Kidney tubule cell (primary cell): ENCODE data around the gene CDH19.
"Not testable (repeated sequence)": the region's sequence is repeated elsewhere in the genome, so short reads cannot be mapped to it uniquely, and the experiment has no call there.

ENCODE experiments used
- DNase-seq: peaks from one replicate; pipeline ENCODE4 v3.0.0-alpha.2; 2018; ENCODE audit warnings: low spot score

CDH19 gene

DNA sequence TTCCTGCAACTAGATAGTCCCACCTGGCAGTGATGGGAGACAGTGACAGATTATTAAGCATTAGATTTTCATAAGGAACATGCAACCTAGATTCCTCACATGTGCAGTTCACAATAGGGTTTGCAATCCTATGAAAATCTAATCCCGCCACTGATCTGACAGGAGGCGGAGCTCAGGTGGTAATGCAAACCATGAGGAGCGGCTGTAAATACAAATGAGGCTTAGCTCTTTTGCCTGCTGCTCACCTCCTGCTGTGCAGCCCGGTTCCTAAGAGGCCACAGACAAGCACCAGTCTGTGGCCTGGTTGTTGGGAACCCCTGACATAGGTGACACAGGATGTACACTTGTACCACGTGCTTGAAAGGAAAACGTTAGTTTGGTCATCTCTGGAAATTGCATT, 41.6 kb downstream of the CDH19 start:
- no peak for DNase-seq

DNA sequence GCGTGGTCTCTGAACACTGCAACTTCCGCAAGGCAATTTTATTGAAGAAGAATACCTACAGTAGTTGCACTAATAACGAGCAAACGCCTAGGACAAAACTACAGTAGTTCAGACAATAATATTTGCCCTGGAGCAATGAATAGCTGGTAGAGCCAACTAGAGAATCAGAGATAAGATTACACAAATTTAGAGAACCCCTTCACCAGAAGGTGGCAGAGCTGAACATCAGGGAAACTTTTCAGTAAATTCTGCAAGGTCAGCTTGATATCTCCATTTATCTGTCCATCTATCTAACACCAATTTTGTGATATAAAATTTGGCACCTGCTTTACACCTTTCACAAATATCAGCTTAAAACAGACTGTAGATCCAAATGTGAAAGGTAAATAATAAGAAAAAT, 43.8 kb downstream of the CDH19 start:
- peak; percentile 17 for DNase-seq

DNA sequence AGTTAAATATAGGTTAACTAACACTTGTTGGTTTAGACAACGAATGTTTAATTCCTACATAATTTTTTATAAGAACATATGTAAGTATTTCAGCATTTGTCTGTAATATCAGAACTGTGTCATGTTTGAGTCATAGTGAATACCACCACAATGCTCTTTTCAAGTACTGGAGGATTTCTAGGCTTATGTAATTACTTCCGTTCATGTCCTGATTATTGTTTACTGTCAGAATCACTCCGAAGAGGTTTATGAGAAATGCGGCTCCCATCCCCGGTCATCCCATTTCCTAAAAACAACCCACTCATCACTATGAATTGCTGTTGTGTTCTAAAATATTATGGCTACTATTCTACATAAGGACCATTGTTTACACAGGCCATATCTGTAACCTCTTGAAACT, 45.1 kb downstream of the CDH19 start:
- no peak for DNase-seq

DNA sequence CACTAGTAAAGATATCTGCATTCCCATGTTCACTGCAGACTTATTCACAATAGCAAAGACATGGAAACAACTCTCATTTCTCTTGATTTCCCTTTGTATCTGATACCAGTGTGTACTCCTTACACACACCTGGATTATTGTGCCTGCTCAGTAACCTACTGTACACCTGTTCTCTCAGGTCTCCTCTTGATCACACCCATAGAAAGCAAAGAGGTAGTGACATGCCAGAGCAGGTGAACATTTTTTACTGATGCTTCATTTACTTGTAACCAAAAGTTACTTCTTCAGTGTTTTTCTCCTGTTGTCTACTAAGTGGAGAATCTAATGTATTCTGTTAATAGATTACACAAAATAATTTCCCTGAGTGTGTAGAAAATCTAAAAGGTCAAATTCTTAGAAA, 46.8 kb downstream of the CDH19 start:
- DNase-seq: no peak

DNA sequence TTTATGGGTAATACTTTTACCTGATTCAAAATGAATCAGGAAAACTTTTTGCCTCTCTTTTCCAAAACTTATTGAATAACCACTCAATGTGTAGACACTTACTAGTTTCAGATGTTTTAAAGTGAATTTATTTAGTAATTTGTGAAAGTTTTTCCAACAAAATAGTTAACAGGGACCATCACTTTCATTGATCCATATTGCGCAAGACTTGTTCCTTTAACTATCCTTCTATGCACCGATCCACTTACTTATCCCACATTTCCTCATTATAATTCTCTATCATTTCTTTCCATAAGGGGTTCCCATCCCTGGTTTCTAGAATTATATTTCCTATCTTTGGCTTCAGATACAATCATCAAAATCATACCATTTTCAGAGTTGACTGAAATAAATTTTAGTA, 48.3 kb downstream of the CDH19 start:
- DNase-seq: no peak

DNA sequence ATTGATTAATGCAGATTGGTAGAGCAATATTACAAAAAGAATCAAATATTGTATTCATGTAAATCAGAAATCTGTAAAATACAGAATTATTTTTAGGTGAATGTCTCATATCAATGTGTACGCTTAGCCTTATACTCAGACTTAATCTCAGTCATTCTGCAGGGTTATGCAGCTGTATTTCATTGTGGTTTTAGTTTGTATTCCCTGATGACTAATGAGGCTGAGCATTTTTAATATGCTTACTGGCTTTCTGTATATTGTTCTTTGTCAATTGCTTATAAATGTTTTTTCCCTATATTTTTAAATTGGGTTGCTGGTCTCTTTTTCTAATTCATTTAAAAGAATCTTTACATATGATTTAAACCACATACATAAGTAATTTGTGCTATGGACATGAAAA, 50.1 kb downstream of the CDH19 start:
- no peak for DNase-seq

DNA sequence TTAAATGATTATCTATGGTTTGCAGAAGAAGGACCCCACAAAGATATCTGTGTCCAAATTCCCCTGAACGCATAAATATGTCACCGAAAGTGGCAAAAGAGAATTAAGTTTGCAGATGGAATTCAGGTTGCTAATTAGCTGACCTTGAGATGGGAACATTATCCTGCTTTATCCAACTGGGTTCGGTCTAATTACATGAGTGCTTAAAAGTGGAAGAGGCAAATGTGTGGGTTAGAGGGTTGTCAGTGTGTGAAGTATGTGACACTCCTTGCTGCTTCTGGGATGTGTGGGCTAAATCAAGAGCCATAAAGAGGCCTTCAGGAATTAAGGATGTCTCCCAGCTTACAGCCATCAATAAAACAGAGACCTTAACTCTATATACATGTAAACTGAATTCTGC, 53.5 kb downstream of the CDH19 start:
- no peak for DNase-seq

DNA sequence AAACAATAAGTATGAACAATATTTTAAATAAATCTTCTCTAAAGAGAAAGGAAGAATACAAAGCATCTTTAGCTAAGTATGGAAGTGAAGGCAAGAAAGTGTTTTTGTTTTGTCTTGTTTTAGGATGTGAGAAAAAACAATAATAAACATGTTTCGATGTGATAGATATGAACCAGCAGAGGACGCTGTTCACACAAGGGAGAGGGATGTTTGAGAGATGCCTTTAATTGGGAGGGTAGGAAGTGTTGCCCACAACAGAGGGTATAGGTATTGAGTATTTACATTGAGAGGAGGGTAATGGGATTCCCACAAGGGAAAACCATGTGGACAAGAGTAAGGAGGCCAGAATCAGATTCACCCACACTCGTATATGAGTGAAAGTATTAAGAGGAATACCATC, 55.1 kb downstream of the CDH19 start:
- DNase-seq: no peak

DNA sequence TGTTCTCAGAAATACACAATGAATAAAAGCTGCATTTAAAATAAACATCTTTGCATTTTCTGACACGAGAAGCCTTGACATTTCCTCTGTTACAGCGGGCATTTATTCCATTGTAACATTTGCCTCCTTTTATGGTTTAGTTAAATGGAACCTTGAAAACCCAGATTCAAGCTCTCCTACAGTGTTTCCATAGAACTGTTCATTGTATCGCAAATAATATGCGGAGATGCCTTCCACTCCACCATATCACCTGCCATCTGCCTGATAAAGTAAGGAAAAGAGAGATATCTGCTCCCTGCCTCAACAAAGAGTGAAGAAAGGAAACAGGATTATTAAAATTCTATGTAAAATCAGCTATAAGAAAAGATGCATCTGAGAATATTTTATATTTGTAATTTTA, 69.8 kb downstream of the CDH19 start:
- DNase-seq: no peak

DNA sequence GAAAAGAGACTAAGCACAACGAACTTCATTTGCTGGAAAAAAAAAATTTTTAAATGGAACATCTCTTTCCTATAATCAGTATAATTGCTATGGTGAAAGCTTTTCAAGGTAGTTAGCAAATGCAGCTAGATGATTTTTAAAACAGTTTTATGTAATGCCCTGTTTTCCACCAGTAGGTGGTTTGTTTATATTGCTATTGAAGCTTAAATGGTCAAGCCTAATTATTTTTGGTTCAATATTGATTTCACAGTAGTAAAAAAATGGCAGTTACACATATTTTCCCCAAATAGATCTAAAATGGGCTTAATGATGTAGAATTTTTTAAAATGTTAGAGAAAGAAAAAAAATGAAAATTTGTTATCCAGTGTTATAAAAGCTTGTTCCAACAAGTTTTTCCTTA, 70.2 kb downstream of the CDH19 start:
- DNase-seq: no peak

DNA sequence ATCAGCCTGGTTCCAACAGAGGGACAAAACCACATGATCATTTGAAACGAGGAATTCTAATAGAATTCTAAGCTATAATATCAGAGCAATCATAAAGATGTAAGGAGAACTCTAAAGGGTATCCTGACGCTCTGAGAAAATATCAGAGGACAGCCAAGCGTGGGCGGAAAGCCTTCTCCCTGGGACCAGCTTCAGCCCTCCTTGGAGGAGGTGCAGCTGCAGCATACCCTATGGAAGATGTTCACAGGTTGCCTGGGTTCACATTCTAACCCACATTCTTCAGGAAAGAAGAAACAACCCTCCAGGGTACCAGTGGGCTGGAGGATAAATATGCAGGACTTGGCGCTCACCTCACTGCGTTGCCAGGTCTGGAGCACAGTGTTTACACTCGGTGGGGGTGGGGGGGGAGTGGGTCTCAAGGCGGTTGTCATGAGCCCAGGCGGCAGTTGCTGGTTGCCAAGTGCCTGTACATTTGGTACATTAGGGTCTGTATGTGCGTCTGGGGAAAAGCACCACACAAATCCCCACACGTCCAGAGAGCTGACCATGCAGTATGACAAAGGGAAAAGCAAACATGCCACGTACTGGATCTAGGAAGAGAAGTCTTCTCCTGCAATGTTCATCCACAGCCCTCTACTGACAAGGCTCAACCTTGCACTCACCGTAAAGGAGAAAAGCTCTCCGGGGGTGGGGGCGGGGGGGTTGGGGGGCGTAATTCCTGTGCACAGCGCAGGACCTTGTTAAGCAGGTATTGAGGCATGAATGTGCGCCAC, 80.5 kb downstream of the CDH19 start:
- no peak for DNase-seq

DNA sequence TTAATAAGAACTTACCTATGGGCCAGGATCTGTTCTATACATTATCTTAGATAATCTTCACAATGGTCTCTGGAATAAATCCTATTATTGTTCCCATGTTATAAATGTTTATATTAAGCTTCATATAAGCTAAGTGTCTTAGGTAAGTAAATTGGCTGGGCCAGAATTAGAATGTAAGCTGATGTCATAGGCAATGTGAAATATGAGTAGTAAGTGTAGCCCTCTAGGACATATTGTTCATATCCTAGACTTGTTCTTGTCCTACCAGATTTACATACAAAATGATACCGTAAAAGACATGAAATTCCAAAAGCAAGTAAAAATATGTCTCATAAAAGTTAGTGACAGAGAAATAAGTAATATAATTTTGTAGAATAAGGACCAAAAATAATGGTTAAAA, 89.9 kb downstream of the CDH19 start:
- DNase-seq: no peak

DNA sequence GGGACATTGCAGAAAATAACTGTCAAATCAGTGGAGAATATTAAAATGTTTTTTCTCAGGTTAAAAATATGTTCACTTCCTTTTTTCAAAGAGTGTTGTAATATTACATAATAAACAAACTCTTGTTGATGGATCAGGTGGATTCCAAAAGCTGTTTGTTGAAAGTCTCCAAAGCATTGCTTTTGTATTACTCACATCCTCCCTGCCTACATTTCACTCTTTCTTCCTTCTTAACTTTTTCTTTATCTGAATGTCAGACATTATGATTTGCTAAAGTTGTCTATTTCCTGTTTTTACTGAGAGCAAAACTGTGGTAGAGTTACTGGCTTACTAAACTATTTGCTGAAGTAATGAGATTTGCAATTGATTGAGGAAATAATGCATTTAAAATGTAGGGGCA, 92.1 kb downstream of the CDH19 start:
- peak; percentile 79 for DNase-seq

DNA sequence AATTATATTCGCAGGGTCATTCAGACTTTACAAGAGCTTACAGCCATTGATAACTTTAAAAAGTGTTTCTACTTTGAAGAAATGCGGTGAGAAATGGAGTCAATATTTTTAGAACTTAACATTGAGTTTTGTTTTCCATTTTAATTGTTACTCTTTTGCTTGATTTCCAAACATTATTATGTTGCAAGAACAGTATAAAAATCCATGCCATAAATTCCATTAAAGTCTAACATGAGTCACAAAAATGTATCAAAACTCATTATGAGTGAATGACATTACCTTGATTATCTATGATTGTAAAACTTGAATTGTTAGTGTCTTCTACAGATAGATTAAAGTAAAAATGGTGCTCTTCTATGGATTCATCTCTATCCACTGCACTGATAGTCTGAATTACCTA, 92.6 kb downstream of the CDH19 start:
- no peak for DNase-seq

DNA sequence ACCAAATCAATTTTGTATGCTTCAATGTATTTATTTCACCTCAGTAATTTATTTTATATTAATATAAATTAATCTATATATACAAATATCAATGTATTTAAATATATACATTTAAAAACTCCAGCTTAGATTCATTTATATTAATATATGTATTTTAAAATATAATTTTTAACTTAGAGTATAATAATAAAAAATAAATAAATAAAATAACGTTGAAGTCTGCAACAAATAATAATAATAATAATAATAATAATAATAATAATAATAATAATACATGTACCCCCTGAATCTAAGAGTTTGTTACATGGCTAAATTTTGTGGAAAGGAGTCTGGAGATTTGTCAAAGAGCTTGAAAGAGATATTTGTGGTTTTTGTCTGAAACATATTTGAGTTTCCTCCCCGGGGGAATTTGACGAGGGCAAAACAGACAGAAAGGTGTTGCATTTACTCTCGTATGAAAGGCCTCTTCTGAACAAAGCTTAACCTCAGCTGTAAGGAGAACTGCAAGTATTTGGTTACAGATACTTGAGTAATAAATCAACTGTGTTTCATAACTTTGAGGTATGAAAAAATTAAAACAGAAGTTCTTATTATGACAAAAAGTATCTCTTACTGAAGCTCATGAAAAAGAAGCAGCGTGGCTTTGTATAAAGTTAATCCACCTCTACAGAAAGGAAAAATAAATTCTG, 93.4 kb downstream of the CDH19 start:
- no peak for DNase-seq

DNA sequence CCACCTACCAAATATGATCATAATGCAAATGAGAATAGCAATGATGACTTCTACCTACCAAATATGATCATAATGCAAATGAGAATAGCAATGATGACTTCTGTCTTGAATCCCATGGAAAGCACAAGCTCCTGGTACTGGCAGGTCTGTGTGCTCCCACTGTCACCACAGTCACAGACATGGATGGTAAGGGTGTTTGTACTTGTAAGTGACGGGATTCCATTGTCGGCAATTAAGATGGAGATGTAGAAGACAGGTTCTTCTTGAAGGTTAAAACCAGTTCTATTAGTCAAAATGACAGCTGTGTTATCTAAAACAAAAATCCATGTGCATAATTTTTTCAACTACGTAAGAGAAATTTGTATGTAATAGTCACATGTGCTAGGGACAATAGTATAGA, 95.0 kb downstream of the CDH19 start:
- DNase-seq: no peak

DNA sequence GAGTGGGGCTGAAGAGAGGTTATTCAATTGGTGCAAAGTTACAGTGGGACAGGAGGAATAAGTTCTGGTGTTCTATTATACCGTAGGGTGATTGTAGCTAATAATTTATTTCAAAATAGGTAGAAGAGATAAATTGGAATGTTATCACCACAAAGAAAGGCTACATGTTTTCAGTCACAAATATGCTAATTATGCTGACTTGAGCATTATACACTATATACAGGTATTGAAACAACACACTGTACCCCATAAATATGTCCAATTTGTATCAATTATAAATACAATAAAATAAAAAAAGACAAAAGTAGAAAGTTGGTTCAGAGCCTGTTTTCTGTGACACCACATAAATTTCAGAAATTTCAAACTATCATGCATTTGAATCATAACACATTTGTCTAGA, 97.7 kb downstream of the CDH19 start:
- no peak for DNase-seq

DNA sequence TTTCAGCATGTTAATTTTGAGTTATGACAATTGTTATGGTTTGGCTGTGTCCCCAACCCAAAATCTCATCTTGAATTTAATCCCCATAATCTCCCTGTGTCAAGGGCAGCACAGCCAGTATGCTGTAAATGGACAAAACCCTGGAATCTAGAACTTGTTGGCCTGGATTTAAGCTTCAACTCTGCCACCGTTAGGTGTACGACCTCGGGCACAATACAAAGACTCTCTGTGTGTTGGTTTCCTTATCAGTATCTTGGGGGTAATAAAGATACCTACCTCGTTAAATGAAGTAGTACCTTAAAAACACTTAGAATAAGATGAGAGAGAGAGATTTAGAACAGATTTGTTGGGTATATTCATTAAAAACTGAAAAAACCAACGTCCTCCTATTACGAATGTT, 106.5 kb downstream of the CDH19 start:
- DNase-seq: no peak

DNA sequence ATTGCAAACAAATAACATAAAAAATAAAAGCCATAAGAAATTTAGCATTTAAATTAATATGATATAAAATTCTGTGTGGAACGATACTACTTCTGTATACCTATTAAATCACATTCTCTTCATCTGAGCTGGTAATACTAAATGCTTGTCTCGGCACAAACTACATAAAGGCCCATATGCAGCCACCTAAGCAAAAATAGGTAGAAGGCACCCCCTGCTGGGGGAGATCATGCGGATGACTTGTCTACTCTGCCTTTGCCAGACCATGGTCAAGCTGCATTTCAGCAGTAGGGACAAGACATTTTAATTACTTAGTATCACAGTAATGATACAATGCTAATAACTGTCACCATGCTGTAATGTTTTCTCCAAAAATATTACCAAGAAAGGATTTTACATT, 108.0 kb downstream of the CDH19 start:
- DNase-seq: peak; percentile 56

DNA sequence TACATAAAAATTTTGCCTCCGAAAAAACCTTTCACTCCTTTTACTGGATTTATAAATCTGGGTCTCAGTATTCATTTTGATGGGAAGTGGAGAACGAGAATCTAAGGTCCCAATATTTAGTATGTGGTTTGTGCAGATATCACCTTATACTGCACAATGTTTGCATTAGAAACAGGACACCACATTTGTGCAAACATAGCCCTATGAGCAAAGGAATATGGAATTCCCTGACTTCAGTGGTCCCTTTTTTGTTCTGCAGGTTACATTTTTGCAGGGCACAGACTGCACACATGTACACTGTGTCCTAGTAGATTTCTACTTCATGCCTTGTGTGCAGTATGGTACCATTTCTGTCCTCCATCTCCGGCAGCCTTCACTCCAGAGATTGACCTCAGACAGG, 130.0 kb downstream of the CDH19 start:
- DNase-seq: no peak

DNA sequence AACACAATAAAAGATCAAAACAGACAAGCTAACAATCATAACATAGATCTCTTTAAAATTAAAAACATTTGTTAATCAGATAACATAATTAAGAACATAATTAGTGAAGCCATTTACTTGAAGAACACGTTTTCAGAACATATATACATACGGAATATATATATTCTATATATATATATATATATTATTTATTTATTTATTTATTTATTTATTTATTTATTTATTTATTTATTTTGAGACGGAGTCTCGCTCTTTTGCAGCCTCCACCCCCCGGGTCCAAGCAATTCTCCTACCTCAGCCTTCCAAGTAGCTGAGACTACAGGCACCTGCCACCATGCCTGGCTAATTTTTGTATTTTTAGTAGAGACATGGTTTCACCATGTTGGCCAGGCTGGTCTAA, 137.7 kb downstream of the CDH19 start:
- DNase-seq: not testable (repeated sequence)

DNA sequence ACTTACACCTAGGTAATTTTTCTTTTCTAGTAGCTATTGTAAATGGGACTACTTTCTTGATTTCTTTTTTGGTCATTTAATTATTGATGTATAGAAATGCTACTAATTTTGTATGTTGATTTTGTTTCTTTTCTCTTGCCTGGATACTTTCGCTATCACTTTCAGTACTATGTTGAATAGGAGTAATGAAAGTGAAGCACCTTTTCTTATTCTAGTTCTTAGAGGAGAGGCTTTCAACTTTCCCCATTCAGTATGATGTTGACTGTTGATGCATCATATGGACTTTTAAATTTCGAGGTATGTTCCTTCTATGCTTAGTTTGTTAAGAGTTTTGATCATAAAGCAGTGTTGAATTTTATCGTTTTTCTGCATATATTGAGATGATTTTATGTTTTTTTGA, 142.5 kb downstream of the CDH19 start:
- DNase-seq: no peak

DNA sequence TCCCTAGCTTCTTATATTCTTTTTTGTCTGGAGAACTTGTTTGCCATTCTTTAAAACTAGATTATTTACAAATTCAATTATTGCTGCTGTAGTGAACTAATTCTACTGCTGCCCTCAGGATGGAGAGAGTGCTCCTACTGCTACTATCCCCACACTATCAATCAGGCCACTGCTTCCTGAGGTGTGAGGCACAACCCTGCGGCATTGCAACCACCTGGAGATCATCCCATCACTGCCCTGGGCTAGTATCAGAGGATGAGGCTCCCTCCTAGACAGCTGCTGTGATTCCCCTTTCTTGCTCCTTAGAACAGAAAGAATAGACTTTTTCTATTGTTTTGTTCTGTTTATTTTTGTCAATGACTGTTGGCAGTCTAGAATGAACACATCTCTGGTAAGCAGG, 146.6 kb downstream of the CDH19 start:
- DNase-seq: no peak
